ENCODE results near the gene EPB41L5. TPM values are rescaled to one million over a fixed set of nuclear protein-coding genes. Genes with fewer than 3 reads are reported as not detected.
"Not testable (repeated sequence)": the region's sequence is repeated elsewhere in the genome, so short reads cannot be mapped to it uniquely, and the experiment has no call there.

Gene EPB41L5
- total RNA-seq, 1 experiment from 2014 or later: 83.0 TPM

DNA sequence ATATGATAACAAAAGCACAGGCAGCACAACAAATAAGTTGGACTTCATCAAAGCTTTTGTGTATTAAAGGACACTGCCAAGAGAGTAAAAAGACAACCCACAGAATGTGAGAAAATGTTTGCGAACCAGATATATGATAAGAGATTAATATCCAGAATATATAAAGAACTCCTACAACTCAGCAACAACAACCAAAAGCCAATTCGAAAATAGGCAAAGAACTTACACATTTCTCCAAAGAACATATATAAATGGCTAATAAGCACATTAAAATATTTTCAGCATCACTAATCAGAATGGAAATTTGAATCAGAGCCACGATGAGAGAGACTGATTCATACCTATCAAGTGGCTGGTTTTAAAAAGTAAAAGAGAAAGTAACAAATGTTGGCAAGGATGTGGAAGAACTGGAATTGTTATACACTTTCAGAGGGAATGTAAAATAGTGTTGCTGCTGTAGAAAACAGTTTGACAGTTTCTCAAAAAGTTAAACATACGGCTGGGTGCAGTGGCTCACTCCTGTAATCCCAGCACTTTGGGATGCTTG is 25.2 kb downstream of the EPB41L5 start:
- ChIA-PET CTCF (no interaction called here), POLR2A (no interaction called here)
- Histone ChIP-seq H3K27me3 (replicated peaks; ENCODE audit: control insufficient read depth, insufficient read depth, low read length) (no peaks in the 10 kb centered on the region), H3K9me3 (0 out of 2 replicates have a peak, but pooled peaks cover 3% of the 10 kb centered on the region), H3K4me3 (ENCODE audit: low read depth, low read length) (no peak overlapping the region), H3K4me1 (peaks cover 12% of the 10 kb centered on the region), H3K36me3 (ENCODE audit: control insufficient read depth, insufficient read depth, low read length) (peaks cover 2% of the 10 kb centered on the region; the same call in 1 of the 2 replicates)
- no peak overlapping the region for H3K27ac Mint-ChIP-seq (ENCODE audit: unreplicated experiment)
- no TSS peak for BruUV-seq (replicated peaks)
- intact Hi-C loops (cut with micrococcal nuclease; ENCODE audit: unreplicated experiment): no loop called here
- DNase-seq: no peak
- peaks cover 16% of the 10 kb centered on the region for H3K36me3 Mint-ChIP-seq (ENCODE audit: insufficient read depth, unreplicated experiment)
- peaks cover 20% of the 10 kb centered on the region for H3K9me3 Mint-ChIP-seq (ENCODE audit: unreplicated experiment)
- H3K4me3 Mint-ChIP-seq (ENCODE audit: unreplicated experiment): no peak overlapping the region
- peaks cover 21% of the 10 kb centered on the region for H3K4me1 Mint-ChIP-seq (ENCODE audit: low read depth, unreplicated experiment)
- no peaks in the 10 kb centered on the region for H3K27me3 Mint-ChIP-seq (ENCODE audit: insufficient read depth, unreplicated experiment)
- TF ChIP-seq, protein P1, sequence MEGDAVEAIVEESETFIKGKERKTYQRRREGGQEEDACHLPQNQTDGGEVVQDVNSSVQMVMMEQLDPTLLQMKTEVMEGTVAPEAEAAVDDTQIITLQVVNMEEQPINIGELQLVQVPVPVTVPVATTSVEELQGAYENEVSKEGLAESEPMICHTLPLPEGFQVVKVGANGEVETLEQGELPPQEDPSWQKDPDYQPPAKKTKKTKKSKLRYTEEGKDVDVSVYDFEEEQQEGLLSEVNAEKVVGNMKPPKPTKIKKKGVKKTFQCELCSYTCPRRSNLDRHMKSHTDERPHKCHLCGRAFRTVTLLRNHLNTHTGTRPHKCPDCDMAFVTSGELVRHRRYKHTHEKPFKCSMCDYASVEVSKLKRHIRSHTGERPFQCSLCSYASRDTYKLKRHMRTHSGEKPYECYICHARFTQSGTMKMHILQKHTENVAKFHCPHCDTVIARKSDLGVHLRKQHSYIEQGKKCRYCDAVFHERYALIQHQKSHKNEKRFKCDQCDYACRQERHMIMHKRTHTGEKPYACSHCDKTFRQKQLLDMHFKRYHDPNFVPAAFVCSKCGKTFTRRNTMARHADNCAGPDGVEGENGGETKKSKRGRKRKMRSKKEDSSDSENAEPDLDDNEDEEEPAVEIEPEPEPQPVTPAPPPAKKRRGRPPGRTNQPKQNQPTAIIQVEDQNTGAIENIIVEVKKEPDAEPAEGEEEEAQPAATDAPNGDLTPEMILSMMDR (IDR thresholded peaks at IDR 0.05; ENCODE audit: insufficient read depth in 1 of 2, low read depth in 1 of 2, low read length in 1 of 2, severe bottlenecking in 1 of 2, unreplicated experiment in 1 of 2): no peak

DNA sequence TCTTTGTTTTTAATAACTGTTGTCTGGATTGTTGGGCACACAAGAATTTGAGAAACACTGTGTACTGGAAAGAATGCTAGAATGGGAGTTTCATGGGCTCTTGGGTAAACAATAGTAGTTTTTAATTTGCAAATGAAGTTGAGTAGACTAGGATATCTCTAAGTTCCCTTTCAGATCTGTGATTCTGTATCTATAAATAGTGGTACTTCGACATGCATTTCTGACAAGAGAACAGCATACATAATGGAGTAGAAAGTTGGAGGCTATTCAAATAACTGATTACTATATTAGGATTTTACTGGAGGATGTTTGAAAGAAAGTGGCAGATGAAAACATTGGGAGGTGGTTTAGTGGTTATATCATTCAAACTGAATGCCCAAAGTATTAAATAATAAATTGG is 29.5 kb downstream of the EPB41L5 start:
- peaks cover 10% of the 10 kb centered on the region; the same call in 1 of the 2 replicates for H3K9me3 ChIP-seq
- H3K4me3 Mint-ChIP-seq (ENCODE audit: unreplicated experiment): no peak overlapping the region
- peaks cover 3% of the 10 kb centered on the region; the same call in 1 of the 2 replicates for H3K36me3 ChIP-seq (ENCODE audit: control insufficient read depth, insufficient read depth, low read length)
- H3K4me3 ChIP-seq (ENCODE audit: low read depth, low read length): no peak overlapping the region
- peaks cover 20% of the 10 kb centered on the region for H3K9me3 Mint-ChIP-seq (ENCODE audit: unreplicated experiment)
- H3K4me1 Mint-ChIP-seq (ENCODE audit: low read depth, unreplicated experiment): peaks cover 5% of the 10 kb centered on the region
- no TSS peak for BruUV-seq (replicated peaks)
- peaks cover 52% of the 10 kb centered on the region for H3K36me3 Mint-ChIP-seq (ENCODE audit: insufficient read depth, unreplicated experiment)
- no peaks in the 10 kb centered on the region for H3K4me1 ChIP-seq
- POLR2A ChIA-PET: no interaction called here
- intact Hi-C loops (cut with micrococcal nuclease; ENCODE audit: unreplicated experiment): no loop called here
- no peaks in the 10 kb centered on the region for H3K27me3 Mint-ChIP-seq (ENCODE audit: insufficient read depth, unreplicated experiment)
- DNase-seq: no peak
- no peak overlapping the region for H3K27ac Mint-ChIP-seq (ENCODE audit: unreplicated experiment)
- H3K27me3 ChIP-seq (replicated peaks; ENCODE audit: control insufficient read depth, insufficient read depth, low read length): no peaks in the 10 kb centered on the region
- TF ChIP-seq, protein P1 (IDR thresholded peaks at IDR 0.05; ENCODE audit: insufficient read depth in 1 of 2, low read depth in 1 of 2, low read length in 1 of 2, severe bottlenecking in 1 of 2, unreplicated experiment in 1 of 2): no peak
- CTCF ChIA-PET: no interaction called here

DNA sequence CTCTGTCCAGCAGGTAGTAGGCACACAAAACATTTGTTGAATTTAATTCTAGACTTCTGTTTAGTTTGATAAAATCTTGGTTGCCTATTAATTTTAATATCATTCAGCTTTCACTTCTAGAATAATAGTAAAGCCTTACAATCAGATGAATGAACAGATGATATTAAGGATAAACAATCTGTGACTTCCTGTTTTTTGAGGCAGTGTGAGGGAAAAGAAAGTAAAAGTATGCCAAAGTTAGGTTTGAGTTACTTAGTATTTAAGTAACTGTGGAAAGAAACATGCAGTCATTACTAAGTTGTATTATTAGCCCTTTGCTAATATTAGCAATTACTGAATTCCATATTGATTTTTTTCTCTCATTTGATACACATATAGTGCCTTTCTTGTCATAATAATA is 31.5 kb downstream of the EPB41L5 start:
- Mint-ChIP-seq H3K27ac (ENCODE audit: unreplicated experiment) (no peak overlapping the region), H3K9me3 (ENCODE audit: unreplicated experiment) (peaks cover 24% of the 10 kb centered on the region), H3K4me1 (ENCODE audit: low read depth, unreplicated experiment) (peaks cover 12% of the 10 kb centered on the region), H3K36me3 (ENCODE audit: insufficient read depth, unreplicated experiment) (peaks cover 62% of the 10 kb centered on the region), H3K4me3 (ENCODE audit: unreplicated experiment) (no peak overlapping the region), H3K27me3 (ENCODE audit: insufficient read depth, unreplicated experiment) (no peaks in the 10 kb centered on the region)
- ChIA-PET CTCF (no interaction called here), POLR2A (no interaction called here)
- H3K36me3 ChIP-seq (ENCODE audit: control insufficient read depth, insufficient read depth, low read length): peaks cover 3% of the 10 kb centered on the region; the same call in 1 of the 2 replicates
- no peak for DNase-seq
- H3K27me3 ChIP-seq (replicated peaks; ENCODE audit: control insufficient read depth, insufficient read depth, low read length): no peaks in the 10 kb centered on the region
- intact Hi-C loops (cut with micrococcal nuclease; ENCODE audit: unreplicated experiment): no loop called here
- no TSS peak for BruUV-seq (replicated peaks)
- peaks cover 10% of the 10 kb centered on the region; the same call in 1 of the 2 replicates for H3K9me3 ChIP-seq
- TF ChIP-seq, protein P1 (IDR thresholded peaks at IDR 0.05; ENCODE audit: insufficient read depth in 1 of 2, low read depth in 1 of 2, low read length in 1 of 2, severe bottlenecking in 1 of 2, unreplicated experiment in 1 of 2): no peak
- H3K4me3 ChIP-seq (ENCODE audit: low read depth, low read length): no peak overlapping the region
- H3K4me1 ChIP-seq: no peaks in the 10 kb centered on the region

DNA sequence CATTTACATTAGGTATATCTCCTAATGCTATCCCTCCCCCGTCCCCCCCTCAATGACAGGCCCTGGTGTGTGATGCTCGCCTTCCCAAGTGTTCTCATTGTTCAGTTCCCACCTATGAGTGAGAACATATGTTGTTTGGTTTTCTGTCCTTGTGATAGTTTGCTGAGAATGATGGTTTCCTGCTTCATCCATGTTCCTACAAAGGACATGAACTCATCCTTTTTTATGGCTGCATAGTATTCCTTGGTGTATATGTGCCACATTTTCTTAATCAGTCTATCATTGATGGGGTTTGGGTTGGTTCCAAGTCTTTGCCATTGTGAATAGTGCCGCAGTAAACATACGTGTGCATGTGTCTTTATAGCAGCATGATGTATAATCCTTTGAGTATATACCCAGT is 32.9 kb downstream of the EPB41L5 start:
- H3K4me3 Mint-ChIP-seq (ENCODE audit: unreplicated experiment); H3K27ac Mint-ChIP-seq (ENCODE audit: unreplicated experiment); CTCF ChIA-PET; H3K27me3 ChIP-seq (replicated peaks; ENCODE audit: control insufficient read depth, insufficient read depth, low read length); H3K36me3 ChIP-seq (ENCODE audit: control insufficient read depth, insufficient read depth, low read length); H3K4me3 ChIP-seq (ENCODE audit: low read depth, low read length); DNase-seq; intact Hi-C loops (cut with micrococcal nuclease; ENCODE audit: unreplicated experiment); H3K27me3 Mint-ChIP-seq (ENCODE audit: insufficient read depth, unreplicated experiment); BruUV-seq (replicated peaks); H3K4me1 ChIP-seq; POLR2A ChIA-PET; H3K9me3 ChIP-seq: not testable (repeated sequence)
- H3K4me1 Mint-ChIP-seq (ENCODE audit: low read depth, unreplicated experiment): peaks cover 12% of the 10 kb centered on the region
- H3K36me3 Mint-ChIP-seq (ENCODE audit: insufficient read depth, unreplicated experiment): peaks cover 75% of the 10 kb centered on the region
- peaks cover 37% of the 10 kb centered on the region for H3K9me3 Mint-ChIP-seq (ENCODE audit: unreplicated experiment)

DNA sequence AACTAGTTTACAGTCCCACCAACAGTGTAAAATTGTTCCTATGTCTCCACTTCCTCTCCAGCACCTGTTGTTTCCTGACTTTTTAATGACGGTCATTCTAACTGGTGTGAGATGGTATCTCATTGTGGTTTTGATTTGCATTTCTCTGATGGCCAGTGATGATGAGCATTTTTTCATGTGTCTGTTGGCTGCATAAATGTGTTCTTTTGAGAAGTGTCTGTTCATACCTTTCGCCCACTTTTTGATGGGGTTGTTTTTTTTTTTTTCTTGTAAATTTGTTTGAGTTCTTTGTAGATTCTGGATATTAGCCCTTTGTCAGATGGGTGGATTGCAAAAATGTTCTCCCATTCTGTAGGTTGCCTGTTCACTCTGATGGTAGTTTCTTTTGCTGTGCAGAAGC is 33.4 kb downstream of the EPB41L5 start:
- H3K27ac Mint-ChIP-seq (ENCODE audit: unreplicated experiment); POLR2A ChIA-PET: not testable (repeated sequence)

More for the DNA sequence above, 33.4 kb downstream of the EPB41L5 start:
- H3K36me3 ChIP-seq (ENCODE audit: control insufficient read depth, insufficient read depth, low read length); DNase-seq; H3K4me3 Mint-ChIP-seq (ENCODE audit: unreplicated experiment); H3K27me3 ChIP-seq (replicated peaks; ENCODE audit: control insufficient read depth, insufficient read depth, low read length); CTCF ChIA-PET; H3K4me3 ChIP-seq (ENCODE audit: low read depth, low read length); H3K4me1 ChIP-seq; H3K27me3 Mint-ChIP-seq (ENCODE audit: insufficient read depth, unreplicated experiment); BruUV-seq (replicated peaks); intact Hi-C loops (cut with micrococcal nuclease; ENCODE audit: unreplicated experiment): not testable (repeated sequence)
- peaks cover 12% of the 10 kb centered on the region for H3K4me1 Mint-ChIP-seq (ENCODE audit: low read depth, unreplicated experiment)
- H3K9me3 Mint-ChIP-seq (ENCODE audit: unreplicated experiment): peaks cover 37% of the 10 kb centered on the region
- H3K36me3 Mint-ChIP-seq (ENCODE audit: insufficient read depth, unreplicated experiment): peaks cover 80% of the 10 kb centered on the region
- H3K9me3 ChIP-seq: peaks cover 13% of the 10 kb centered on the region
